ENCODE data around the gene WDR33.

Gene WDR33

GRCh38 chr2:127843677-127844076 lies 32.7 kb upstream of the WDR33 start:
- Histone ChIP-seq H3K4me2 (ENCODE audit: low read length, poor library complexity, severe bottlenecking) (no peak overlapping the region), H2BK5ac (ENCODE audit: low read depth, low read length, poor library complexity, severe bottlenecking) (no peak overlapping the region), H3K4ac (ENCODE audit: low read depth in 1 of 2, low read length in 2 of 2) (no peak overlapping the region), H3K18ac (ENCODE audit: low read depth in 1 of 2, low read length in 2 of 2) (no peak overlapping the region), H4K8ac (ENCODE audit: low read length) (no peak overlapping the region), H3K36me3 (ENCODE audit: control insufficient read depth in 1 of 2, insufficient read depth in 2 of 2, low read depth in 1 of 2, low read length in 2 of 2) (peaks cover 23 to 32% of the 10 kb centered on the region in 2 experiments), H3K9ac (ENCODE audit: low read length) (no peak overlapping the region), H3K9me3 (ENCODE audit: control insufficient read depth, low read length) (no peaks in the 10 kb centered on the region), H2AK5ac (ENCODE audit: low read length, severe bottlenecking) (no peak overlapping the region), H3K4me1 (ENCODE audit: control insufficient read depth, insufficient read depth, low read depth, low read length) (no peaks in the 10 kb centered on the region), H3K4me3 (ENCODE audit: insufficient read depth in 1 of 2, low read depth in 1 of 2, low read length in 2 of 2) (no peak overlapping the region), H3K27me3 (ENCODE audit: control insufficient read depth in 1 of 2, insufficient read depth in 1 of 2, low read length in 2 of 2) (no peaks in the 10 kb centered on the region), H2BK15ac (ENCODE audit: low read depth, poor library complexity, severe bottlenecking) (no peak overlapping the region), H4K91ac (ENCODE audit: low read length) (no peak overlapping the region), H3K14ac (ENCODE audit: low read length in 2 of 2) (no peak overlapping the region), H3K27ac (ENCODE audit: low read length, poor library complexity, severe bottlenecking) (no peak overlapping the region), H2BK120ac (ENCODE audit: low read depth, low read length) (no peak overlapping the region), H3K79me1 (replicated peaks; ENCODE audit: low read length, poor library complexity, severe bottlenecking) (peaks cover 17% of the 10 kb centered on the region), H2AFZ (ENCODE audit: low read depth, low read length) (no peak overlapping the region), H2BK12ac (ENCODE audit: low read length in 2 of 2) (no peak overlapping the region), H3K23ac (ENCODE audit: low read length in 2 of 2) (no peak overlapping the region)
- DNase-seq: no peak
- WGBS: over 99% methylated on average over 6 of the region's 6 CpGs

GRCh38 chr2:127841466-127842178 lies 30.7 kb upstream of the WDR33 start:
- Histone ChIP-seq H2AFZ (ENCODE audit: low read depth, low read length) (no peak overlapping the region), H3K4me2 (ENCODE audit: low read length, poor library complexity, severe bottlenecking) (no peak overlapping the region), H3K14ac (ENCODE audit: low read length in 2 of 2) (no peak overlapping the region), H3K79me1 (replicated peaks; ENCODE audit: low read length, poor library complexity, severe bottlenecking) (peaks cover 5% of the 10 kb centered on the region), H3K27ac (ENCODE audit: low read length, poor library complexity, severe bottlenecking) (no peak overlapping the region), H3K4me1 (ENCODE audit: control insufficient read depth, insufficient read depth, low read depth, low read length) (no peaks in the 10 kb centered on the region), H3K18ac (ENCODE audit: low read depth in 1 of 2, low read length in 2 of 2) (no peak overlapping the region), H2BK120ac (ENCODE audit: low read depth, low read length) (no peak overlapping the region), H3K4me3 (ENCODE audit: insufficient read depth in 1 of 2, low read depth in 1 of 2, low read length in 2 of 2) (no peak overlapping the region), H2BK12ac (ENCODE audit: low read length in 2 of 2) (no peak overlapping the region), H2BK5ac (ENCODE audit: low read depth, low read length, poor library complexity, severe bottlenecking) (no peak overlapping the region), H3K27me3 (ENCODE audit: control insufficient read depth in 1 of 2, insufficient read depth in 1 of 2, low read length in 2 of 2) (no peaks in the 10 kb centered on the region), H3K23ac (ENCODE audit: low read length in 2 of 2) (no peak overlapping the region), H3K9me3 (ENCODE audit: control insufficient read depth, low read length) (no peaks in the 10 kb centered on the region), H3K4ac (ENCODE audit: low read depth in 1 of 2, low read length in 2 of 2) (no peak overlapping the region), H2AK5ac (ENCODE audit: low read length, severe bottlenecking) (no peak overlapping the region), H3K9ac (ENCODE audit: low read length) (no peak overlapping the region), H3K36me3 (ENCODE audit: control insufficient read depth in 1 of 2, insufficient read depth in 2 of 2, low read depth in 1 of 2, low read length in 2 of 2) (peaks cover 5 to 16% of the 10 kb centered on the region in 2 experiments), H2BK15ac (ENCODE audit: low read depth, poor library complexity, severe bottlenecking) (no peak overlapping the region), H4K91ac (ENCODE audit: low read length) (no peak overlapping the region), H4K8ac (ENCODE audit: low read length) (no peak overlapping the region)
- DNase-seq: no peak
- 98% methylated on average over 20 of the region's 20 CpGs for WGBS

- H3K4me1 ChIP-seq (ENCODE audit: control insufficient read depth, insufficient read depth, low read depth, low read length): no peaks in the 10 kb centered on the region
- H2AFZ ChIP-seq (ENCODE audit: low read depth, low read length): no peak overlapping the region
- no peak overlapping the region for H2BK120ac ChIP-seq (ENCODE audit: low read depth, low read length)
- peaks cover 3 to 10% of the 10 kb centered on the region in 2 experiments for H3K36me3 ChIP-seq (ENCODE audit: control insufficient read depth in 1 of 2, insufficient read depth in 2 of 2, low read depth in 1 of 2, low read length in 2 of 2)
- over 99% methylated on average over 4 of the region's 4 CpGs for WGBS
- no peak overlapping the region for H3K9ac ChIP-seq (ENCODE audit: low read length)
- H4K8ac ChIP-seq (ENCODE audit: low read length): no peak overlapping the region
- no peak for DNase-seq
- H3K4me3 ChIP-seq (ENCODE audit: insufficient read depth in 1 of 2, low read depth in 1 of 2, low read length in 2 of 2): no peak overlapping the region
- no peaks in the 10 kb centered on the region for H3K27me3 ChIP-seq (ENCODE audit: control insufficient read depth in 1 of 2, insufficient read depth in 1 of 2, low read length in 2 of 2)
- H3K18ac ChIP-seq (ENCODE audit: low read depth in 1 of 2, low read length in 2 of 2): no peak overlapping the region
- peaks cover 3% of the 10 kb centered on the region for H3K79me1 ChIP-seq (replicated peaks; ENCODE audit: low read length, poor library complexity, severe bottlenecking)
- no peak overlapping the region for H2AK5ac ChIP-seq (ENCODE audit: low read length, severe bottlenecking)
- H2BK12ac ChIP-seq (ENCODE audit: low read length in 2 of 2): no peak overlapping the region
- no peak overlapping the region for H2BK5ac ChIP-seq (ENCODE audit: low read depth, low read length, poor library complexity, severe bottlenecking)
- H3K27ac ChIP-seq (ENCODE audit: low read length, poor library complexity, severe bottlenecking): no peak overlapping the region
- no peak overlapping the region for H4K91ac ChIP-seq (ENCODE audit: low read length)
- no peak overlapping the region for H3K4me2 ChIP-seq (ENCODE audit: low read length, poor library complexity, severe bottlenecking)
- H3K23ac ChIP-seq (ENCODE audit: low read length in 2 of 2): no peak overlapping the region
- no peak overlapping the region for H2BK15ac ChIP-seq (ENCODE audit: low read depth, poor library complexity, severe bottlenecking)
- H3K4ac ChIP-seq (ENCODE audit: low read depth in 1 of 2, low read length in 2 of 2): no peak overlapping the region
- no peaks in the 10 kb centered on the region for H3K9me3 ChIP-seq (ENCODE audit: control insufficient read depth, low read length)
- no peak overlapping the region for H3K14ac ChIP-seq (ENCODE audit: low read length in 2 of 2)
Measured at GRCh38 chr2:127840893-127841292, 29.9 kb upstream of the WDR33 start.

GRCh38 chr2:127834951-127835350 lies 24.0 kb upstream of the WDR33 start:
- no peak overlapping the region for H3K9ac ChIP-seq (ENCODE audit: low read length)
- WGBS: 75% methylated on average over 2 of the region's 3 CpGs
- no peak overlapping the region for H2BK120ac ChIP-seq (ENCODE audit: low read depth, low read length)
- no peak overlapping the region for H3K14ac ChIP-seq (ENCODE audit: low read length in 2 of 2)
- no peak overlapping the region for H3K23ac ChIP-seq (ENCODE audit: low read length in 2 of 2)
- H3K4me3 ChIP-seq (ENCODE audit: insufficient read depth in 1 of 2, low read depth in 1 of 2, low read length in 2 of 2): no peak overlapping the region
- H2AK5ac ChIP-seq (ENCODE audit: low read length, severe bottlenecking): no peak overlapping the region
- H4K8ac ChIP-seq (ENCODE audit: low read length): no peak overlapping the region
- DNase-seq: no peak
- no peak overlapping the region for H2AFZ ChIP-seq (ENCODE audit: low read depth, low read length)
- H2BK12ac ChIP-seq (ENCODE audit: low read length in 2 of 2): no peak overlapping the region
- no peaks in the 10 kb centered on the region for H3K9me3 ChIP-seq (ENCODE audit: control insufficient read depth, low read length)
- no peaks in the 10 kb centered on the region for H3K27me3 ChIP-seq (ENCODE audit: control insufficient read depth in 1 of 2, insufficient read depth in 1 of 2, low read length in 2 of 2)
- no peak overlapping the region for H3K4ac ChIP-seq (ENCODE audit: low read depth in 1 of 2, low read length in 2 of 2)
- no peak overlapping the region for H3K4me2 ChIP-seq (ENCODE audit: low read length, poor library complexity, severe bottlenecking)
- H3K18ac ChIP-seq (ENCODE audit: low read depth in 1 of 2, low read length in 2 of 2): no peak overlapping the region
- no peak overlapping the region for H3K27ac ChIP-seq (ENCODE audit: low read length, poor library complexity, severe bottlenecking)
- H2BK5ac ChIP-seq (ENCODE audit: low read depth, low read length, poor library complexity, severe bottlenecking): no peak overlapping the region
- H3K36me3 ChIP-seq (ENCODE audit: control insufficient read depth in 1 of 2, insufficient read depth in 2 of 2, low read depth in 1 of 2, low read length in 2 of 2): no peaks in the 10 kb centered on the region
- no peak overlapping the region for H4K91ac ChIP-seq (ENCODE audit: low read length)
- no peaks in the 10 kb centered on the region for H3K4me1 ChIP-seq (ENCODE audit: control insufficient read depth, insufficient read depth, low read depth, low read length)
- H2BK15ac ChIP-seq (ENCODE audit: low read depth, poor library complexity, severe bottlenecking): no peak overlapping the region
- H3K79me1 ChIP-seq (replicated peaks; ENCODE audit: low read length, poor library complexity, severe bottlenecking): no peaks in the 10 kb centered on the region

All from mesenchymal stem cell (in vitro differentiated cells and primary cell).